Activated T-cell treated with anti-CD3 and anti-CD28 coated beads, Interleukin-2, amount 50 U/mL, for 1 hour (primary cell): Measurements from ENCODE around the gene MLLT3.

ENCODE experiments used
- DNase-seq: peaks from one replicate; pipeline ENCODE4 v3.0.0-alpha.2; 2020

Gene MLLT3

DNA sequence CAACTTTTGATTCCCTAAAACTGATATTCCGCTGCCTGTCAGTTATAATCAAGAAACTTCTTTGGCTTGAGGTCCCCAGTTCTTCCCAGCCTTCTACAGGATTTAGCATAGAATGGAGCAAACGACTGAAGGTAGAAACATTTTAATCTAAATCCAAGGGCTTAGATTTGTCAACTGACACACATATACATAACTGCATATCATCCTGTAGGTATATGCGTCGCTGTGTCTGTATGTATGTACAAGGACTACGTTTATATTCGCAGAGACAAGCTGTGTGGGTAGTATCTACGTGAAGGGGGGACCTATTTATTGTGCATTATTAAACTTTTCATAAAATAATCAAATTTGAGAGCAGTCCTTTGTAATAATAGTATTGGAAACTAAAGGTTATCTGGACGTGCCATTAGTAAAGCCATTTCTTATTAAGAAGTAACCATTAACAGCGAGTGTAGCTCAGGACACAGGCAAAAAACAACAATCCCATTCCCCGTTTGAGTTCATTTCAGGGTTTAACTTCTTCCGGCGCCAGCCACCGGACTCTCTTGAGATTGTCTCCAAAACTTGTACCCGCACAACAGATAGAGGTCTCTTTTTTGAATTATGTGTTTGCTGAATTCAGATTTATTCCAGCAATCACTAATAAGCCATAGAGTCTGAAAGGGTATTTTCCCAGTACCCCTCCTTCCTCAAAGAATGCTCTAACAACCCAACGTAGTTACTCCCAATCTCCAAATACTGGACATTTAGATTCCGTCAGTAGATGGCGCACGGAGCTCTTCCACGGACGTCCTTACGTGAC lies 2.1 kb upstream of the MLLT3 start:
- DNase-seq, result no peak

DNA sequence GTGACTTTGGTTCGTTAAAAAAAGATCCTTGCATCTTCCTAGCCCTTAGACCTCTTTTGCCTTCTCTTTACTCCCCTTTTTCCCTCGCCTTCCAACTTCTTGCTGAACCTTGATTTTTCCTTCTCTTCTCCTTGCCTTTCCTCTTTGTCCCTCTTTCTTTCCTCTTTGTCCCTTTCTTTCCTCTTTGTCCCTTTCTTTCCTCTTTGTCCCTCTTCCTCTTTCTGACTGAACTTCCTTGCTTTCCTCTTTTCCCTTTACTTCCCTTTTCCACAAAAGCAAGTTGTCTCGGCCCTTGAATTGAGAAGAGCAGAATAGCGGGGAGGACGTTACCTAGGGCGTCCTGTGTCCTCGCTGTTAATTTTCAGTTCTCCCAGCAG lies 1.4 kb upstream of the MLLT3 start:
- no peak for DNase-seq

DNA sequence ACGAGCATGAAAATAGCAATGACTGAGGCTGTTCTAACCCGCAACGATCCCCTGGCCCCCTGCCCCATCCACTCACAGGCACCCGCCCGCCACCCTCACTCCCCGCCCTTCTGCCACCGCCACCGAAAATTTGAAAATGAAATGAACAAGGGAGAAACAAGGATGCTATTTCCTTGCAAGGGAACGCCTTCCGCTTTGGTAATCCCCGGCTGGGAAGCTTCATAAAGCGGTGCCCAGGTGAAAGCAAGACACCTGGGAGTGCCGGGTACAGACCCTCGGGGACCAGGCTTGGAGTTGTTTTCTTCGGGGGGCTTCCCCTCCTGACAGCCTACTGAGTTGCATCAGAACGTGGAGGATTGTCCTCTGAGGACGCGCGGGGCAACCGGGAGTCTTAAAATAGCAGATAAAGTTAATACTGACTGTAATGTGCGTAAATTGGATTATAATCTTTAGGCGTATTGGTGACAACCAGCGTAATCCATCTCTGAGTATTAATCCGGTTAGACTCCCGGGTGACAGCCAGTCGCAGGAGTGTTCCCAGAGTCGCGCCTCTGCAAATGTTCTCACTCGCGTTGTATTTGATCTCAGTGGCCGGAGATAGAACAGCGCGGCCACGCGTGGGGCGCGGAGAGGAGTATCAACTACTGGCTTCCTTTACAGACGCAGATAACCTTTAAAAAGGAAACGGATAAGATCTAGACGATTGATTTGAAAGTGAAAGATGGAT lies 885 bp upstream of the MLLT3 start:
- DNase-seq, result peak; percentile 74

DNA sequence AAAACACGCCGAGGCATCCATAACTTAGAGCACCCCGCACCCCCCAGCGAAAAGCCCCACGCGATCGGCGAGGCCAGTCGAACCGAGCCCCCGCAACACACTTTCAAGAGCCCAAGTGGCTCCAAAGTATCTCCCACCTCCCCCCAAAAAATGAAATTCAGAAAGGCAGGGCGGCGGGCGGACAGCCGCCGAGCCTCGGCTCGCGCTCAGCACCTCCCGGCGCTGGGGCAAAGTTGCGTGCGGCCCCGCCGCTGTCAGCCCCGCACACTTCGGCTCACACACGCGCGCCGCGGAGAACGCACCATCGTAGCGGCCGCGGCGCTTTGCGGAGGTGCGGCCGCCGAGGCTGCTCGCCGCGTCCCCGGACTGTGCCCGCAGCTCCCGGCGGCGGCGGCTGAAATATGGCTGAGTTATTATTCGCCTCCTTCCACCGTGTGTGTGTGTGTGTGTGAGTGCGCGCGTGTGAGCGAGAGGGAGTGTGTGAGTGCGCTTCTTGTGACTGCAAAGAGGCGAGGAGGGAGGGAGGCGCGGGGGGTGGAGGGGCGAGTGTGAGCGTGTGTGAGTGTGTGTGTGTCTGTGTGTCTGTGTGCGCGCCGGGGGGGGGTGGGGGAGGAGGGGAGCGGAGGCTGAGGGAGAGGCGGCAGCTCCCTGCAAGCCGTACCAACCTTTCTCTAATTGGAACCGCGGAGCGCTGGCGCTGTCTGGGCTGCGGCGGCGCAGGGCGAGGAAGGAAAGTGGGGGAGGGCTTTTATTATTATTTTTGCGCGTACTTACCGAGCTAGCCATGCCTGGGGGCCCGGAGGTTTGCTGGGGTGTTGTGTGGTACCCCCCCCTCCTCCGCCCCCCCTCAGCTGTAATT lies 599 bp downstream of the MLLT3 start:
- peak; percentile 77 for DNase-seq

DNA sequence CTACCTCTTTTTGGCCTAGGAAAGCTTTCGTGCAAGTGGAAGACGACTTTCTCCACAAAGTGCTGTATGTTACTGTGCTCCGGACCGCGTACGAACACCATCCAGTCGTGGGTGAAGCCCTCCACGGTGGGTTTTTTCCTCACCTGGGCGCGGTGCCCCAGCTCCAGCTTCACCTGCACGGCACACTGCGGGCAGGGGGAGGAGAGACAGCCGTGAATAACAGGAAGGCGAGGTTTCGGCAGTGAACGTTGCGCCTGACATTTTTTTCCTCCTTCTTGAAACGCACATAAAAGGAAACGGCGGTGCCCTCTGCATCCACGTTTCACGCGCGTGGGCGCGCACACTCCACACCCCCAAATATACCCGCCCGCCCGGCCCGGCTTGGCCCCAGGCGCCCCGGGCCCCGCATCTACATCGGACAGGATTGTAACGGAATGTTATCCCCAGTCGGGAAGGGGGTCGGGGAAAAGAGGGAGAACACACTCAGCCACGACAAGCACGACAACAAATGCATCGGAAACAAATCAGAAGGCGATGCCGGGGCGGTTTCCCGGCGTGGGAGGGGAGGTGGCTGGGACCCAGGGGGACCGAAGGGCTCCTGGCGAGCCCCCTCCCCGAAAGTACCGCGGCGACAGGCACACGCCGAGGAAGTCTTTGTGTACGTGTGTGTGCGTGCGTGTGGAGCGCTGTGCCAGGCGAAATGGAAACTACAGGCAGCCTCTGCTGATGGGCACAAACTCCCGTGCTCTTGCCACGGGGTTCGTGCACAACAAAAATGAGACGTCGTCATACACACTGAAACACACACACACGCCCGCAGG lies 1.4 kb downstream of the MLLT3 start:
- peak; percentile 72 for DNase-seq

DNA sequence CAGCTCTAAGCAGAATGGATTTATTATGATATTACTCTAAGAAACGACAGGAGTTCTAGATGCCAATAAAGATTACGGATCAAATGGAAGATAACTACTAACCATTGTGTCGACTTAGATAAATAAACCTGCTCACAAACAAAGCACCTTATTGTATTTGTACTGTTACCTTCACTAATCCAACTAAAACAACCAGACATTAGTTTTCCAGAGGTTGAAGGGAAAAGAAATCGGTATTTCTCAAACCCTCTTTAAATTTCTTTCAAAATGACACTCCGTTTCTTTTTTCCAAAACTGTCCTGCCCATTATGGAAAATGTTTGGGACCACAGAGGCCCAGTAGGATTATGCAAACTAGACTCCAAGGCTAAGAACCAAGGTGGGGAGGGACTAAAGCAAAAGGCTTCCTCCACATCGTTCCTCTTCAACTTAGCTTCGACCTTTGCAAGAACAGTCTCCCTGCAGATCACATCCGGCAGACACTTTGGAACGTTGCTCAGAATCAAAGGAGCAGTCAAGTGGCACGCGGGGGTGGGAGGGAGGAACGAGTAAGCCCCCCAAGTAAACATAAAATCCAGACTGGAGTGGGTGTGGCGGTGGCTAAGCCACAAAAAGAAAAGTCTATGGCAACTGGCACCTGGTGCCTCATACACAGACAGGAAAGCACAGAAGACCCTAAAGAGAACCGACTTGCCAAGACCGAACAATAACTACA lies 2.7 kb downstream of the MLLT3 start:
- DNase-seq, result peak; percentile 37

DNA sequence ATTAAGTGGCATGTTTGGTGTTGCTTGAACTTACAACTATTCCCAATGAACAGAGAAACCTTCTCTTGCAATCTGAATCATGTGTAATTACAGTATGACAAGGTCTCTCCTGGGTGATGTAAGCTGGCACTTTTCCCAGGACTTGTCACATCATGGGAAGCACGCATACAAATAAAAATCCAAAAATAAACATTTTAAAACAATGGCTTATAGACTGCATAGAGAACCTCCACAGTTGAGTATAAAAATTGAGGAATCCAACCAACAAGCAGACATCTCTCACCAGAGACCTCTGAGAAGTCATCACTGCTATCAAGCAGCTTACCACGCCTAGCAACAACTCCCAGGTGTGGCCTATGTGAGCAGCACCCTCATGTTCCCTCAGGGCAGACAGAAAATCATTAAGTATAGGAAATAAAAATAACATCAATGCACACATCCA lies 3.9 kb downstream of the MLLT3 start:
- DNase-seq, result no peak

DNA sequence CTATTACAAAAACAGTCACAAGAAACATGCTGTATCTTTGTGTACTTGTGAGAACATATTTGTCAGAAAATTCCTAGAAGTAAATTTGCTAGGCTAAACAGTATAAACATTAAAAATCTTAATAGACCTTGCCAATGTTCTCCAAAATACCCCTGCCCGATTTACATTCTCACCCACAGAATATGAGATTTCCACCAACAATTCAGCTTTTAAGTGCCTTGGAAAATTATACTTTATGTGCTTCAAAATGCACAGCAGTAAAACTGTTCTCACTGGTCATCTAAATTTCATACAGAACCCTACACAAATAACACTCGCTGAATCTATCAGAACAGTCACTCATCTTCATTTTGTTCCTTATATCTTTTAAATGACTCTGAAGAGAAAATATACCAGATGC lies 5.5 kb downstream of the MLLT3 start:
- no peak for DNase-seq

DNA sequence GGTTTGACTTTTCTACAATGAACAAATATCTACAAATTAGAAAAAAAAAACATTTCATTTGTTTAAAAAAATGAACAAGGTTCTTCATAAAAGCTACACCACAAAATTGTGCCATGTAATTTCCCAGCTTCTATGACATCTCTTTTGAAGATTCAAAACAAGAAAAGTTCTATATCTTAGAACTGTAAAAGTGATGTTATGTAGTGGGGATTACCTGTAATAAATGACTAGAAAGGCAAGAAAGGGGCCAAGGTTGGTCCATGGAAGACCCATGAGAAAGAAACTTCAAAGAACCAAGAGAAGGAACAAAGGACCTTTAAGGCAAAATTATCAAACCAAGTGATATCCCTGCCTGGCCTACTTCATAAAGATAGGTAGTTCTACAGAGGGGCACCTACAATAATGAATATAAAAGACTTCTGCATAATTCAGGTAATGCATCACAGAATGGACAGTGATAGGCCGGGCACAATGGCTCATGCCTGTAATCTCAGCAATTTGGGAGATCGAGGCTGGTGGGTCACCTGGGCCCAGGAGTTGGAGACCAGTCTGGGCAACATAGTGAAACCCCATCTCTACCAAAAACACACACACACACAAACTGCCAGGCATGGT lies 7.6 kb downstream of the MLLT3 start:
- no peak for DNase-seq

DNA sequence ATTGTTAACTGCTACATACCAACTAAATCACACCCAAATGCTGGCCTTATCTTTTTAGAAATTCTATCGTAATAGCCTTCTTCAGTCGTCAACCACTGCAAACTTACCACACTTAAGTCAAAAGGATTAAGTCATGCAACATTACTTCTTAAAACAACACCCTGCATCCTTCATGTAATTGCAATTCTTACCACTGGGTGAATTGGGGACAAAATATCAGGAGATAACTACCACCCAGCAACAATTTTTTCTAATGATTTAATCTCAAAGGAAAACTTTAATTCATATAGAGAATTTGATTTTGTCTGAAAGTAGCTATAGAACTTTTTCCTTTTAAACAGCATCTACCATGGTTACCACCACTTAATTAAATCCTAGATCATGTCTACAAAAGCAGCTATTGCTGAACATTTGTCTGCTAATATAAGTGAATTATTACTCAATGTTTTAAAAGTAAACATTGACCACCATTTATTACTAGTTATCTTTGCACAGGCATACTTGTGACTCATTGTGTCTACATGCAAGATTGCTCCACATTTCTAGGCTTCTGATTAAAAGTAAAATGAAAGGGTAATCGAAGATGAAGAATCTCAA lies 10.5 kb downstream of the MLLT3 start:
- no peak for DNase-seq

DNA sequence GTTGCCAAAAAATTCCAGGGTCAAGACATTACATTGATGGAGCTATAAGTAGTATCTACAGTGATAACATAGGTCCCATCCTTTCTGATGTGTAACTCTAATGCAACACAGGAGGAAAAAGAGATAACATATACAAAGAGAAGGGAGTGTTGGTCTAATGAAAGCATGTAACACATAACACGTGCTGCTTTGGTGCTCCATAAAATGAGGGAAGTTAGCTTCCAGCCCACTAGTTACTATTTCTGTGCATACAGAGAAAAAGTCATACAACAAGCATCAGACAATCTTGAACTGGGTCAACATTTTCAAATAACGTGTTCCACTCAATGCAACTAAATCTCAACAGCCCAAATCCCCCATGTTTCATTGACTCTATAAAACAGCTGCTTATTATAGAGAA lies 11.7 kb downstream of the MLLT3 start:
- no peak for DNase-seq

DNA sequence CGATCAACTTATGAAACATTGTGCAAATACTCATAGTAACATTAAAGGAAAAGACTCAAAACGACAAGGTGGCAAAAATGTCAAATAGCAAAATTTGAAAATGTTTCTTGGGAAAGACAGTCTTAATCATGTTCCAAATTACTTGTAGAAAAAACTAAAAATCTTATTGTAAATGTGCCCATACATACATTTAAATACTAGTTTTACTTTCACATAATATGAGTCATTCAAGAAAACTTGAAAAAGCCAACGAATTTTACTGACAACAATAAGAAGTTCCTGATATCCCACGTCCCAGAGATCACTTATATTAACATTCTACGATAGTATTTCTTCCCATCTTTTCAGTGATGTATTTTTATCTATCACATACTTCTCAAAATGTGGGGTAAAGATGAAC lies 13.7 kb downstream of the MLLT3 start:
- no peak for DNase-seq

DNA sequence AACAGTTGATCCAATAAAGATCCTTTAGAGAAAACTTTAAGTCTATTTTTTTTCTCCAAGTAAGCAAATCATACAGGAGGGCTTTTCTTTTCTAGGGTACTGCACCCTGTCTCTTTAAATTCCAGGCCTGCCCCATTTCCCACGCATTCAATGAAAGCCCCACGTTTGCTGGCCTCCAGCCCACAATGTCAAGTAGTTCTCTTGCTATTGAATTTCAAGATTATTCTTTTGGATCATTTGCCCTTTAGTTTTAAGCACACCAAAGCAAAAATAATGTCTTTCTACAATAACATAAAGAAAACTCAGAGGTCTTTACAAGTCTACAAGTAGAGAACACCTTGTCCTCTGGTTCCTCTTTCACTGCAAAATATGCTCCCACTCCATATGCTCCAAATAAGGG lies 15.6 kb downstream of the MLLT3 start:
- no peak for DNase-seq

DNA sequence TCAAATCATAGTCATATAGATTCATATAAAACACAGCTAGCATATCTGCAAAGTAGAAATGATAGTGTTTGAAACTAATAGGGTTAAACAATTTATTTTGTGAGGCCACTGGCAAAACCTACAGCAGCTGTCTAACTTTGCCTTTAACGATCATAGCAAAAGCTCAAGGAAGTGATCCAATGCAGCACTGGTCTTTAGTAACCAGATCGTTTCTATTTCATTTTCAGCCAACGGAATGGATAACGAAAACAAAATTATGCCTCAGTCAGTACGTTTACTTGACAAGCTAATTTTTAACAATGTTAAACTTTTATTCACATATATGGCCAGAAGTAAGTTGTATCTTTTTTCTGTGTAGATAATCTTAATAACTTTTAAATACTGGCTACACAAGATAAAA lies 17.7 kb downstream of the MLLT3 start:
- DNase-seq, result no peak

DNA sequence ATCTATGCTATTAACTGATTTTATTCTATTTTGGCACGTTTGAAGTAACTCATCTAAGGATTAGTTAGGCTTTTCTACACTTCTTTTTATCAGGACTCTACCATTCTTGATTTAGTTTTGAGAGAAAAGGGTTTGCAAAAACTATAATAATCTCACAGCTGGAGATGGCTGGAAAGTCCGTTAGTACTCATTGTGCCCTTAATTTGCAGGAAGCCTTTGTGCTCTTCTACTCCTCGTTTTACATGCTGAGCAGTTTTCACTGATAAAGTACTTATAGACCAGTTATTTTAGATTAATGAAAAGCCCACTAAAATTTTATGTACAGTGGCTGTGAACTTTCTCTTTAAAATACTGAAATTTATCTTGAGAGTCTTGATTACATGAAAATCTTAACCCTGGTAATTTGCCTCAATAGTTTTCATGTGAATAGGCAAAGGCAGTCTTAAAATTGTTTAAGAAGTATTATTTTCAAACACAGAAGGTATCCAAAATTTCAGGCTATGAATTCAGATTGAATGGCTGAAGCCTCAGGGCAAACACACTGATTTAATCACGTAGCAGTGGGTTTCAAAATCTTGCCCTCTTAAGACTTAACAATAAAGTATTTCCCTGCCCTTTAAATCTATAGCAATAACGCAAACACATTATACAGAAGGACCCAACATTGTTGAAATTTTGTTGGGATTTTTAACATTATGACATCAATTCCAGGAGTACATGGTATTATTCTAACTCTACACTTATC lies 18.6 kb downstream of the MLLT3 start:
- DNase-seq, result no peak

DNA sequence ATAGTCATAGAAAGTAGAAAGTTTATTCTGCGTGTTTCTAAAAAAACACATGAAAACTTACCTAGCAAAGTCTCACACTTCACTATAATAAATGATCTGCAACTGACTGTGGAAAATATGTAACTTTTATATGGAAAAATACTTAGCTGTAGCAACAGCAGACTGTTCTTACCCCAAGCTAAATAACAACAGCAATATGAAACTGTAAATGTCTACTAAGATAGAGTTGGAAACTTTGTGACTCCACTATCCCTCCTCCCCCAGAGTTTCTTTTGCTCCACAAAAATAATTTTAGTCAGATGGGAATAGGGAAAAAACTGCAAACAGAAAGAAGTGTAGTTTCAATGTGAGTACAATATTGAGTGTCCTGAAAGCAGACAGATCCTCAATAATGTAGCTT lies 21.0 kb downstream of the MLLT3 start:
- DNase-seq, result no peak

DNA sequence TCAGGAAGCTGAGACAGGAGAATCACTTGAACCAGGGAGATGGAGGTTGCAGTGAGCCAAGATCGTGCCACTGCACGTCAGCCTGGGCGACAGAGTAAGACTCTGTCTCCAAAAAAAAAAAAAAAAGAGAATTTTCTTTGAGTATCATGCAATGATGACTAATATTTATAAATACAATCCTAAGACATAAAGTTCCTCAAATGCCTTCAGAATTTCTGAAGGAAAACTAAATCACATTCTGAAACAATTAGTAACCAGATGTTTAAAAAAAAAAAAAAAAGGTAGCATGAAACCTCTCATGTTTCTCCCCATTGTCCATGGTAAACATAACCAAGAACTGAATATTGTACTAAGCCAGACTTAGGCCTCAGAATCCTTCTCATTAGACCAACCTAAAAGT lies 23.1 kb downstream of the MLLT3 start:
- no peak for DNase-seq

DNA sequence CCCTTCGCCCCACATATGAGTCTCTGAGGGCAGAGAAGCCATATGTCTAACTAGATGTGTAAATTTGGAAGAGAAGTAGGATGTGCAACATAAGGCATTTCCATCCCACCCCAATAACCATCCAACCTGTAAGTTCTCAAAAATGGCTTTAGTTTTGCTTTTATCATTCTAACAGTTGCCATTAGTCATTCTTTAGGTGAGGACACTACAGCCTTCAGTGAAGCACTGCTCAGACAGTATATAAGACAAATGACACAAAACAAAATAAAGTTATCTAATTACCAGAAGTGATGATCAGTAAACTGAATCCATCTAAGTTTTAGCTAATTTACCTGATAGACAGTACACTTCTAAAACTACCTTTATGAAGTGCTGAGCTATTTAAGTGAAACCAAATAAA lies 23.9 kb downstream of the MLLT3 start:
- DNase-seq, result no peak

DNA sequence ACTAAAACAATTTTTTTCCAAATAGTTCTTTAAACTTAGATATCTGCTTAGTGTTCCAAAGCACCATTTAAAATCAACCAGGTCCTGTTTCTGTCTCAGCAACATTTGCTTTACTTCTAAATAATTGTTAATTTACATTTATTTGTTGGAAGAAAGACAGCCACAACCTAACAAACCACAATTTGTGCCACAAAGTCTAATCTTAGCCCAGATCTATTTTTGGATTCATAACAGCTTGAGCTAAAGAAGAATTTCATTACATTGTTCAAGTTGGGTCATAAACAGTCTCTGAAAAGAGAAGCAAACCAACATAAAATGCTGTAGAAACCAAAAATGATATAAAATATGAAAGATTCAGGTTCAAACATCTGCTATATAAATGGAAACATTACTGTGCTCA lies 24.4 kb downstream of the MLLT3 start:
- DNase-seq, result no peak

DNA sequence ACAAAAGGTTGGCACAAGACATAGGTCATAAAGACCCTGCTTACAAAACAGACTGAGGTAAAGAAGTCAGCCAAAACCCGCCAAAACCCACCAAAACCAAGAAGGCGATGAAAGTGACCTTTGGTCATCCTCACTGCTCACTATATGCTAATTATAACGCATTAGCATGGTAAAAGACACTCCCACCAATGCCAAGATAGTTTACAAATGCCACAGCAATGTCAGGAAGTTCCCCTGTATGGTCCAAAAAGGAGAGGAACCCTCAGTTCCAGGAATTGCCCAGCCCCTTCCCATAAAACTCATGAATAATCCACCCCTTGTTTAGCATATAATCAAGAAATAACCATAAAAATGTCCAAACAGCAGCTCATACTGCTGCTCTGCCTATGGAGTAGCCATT lies 27.7 kb downstream of the MLLT3 start:
- DNase-seq, result no peak
